C4-2B (cell line): Measurements from ENCODE around the gene CHTOP.

Experiments used
- H3K27ac ChIP-seq: fragments of 450-650 bp; 2 replicates; pipeline ENCODE4 v1.5.1; 2017
- ZFX ChIP-seq: fragments of 450-650 bp; IDR thresholded peaks from 2 replicates; pipeline ENCODE4 v1.6.1; 2017
- TF ChIP-seq, protein P1 (sequence below): fragments of 450-650 bp; conservative IDR thresholded peaks from 2 replicates; pipeline ENCODE4 v1.5.1; 2017; ENCODE audit warnings: mild to moderate bottlenecking

The CHTOP gene

DNA sequence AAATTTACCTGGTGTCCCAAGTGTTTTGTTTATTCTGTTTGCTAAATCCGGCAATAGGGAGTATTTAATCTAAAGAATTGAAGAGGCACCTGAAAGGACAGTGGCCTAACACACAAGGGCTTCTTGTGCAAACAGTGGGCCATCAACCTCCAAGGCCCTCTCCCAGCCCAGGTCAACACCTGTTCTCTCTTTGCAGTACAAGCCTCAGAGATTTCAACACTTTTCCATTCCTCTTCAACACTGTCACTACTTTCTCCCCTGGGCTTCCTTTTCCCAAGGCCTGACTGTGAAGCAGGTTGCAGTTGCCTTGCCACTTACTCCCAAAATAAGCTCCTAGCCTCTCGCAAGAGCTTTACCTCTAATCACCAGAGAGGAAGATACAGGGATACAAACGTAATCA is 21.5 kb downstream of the CHTOP start:
- TF ChIP-seq, protein P1, sequence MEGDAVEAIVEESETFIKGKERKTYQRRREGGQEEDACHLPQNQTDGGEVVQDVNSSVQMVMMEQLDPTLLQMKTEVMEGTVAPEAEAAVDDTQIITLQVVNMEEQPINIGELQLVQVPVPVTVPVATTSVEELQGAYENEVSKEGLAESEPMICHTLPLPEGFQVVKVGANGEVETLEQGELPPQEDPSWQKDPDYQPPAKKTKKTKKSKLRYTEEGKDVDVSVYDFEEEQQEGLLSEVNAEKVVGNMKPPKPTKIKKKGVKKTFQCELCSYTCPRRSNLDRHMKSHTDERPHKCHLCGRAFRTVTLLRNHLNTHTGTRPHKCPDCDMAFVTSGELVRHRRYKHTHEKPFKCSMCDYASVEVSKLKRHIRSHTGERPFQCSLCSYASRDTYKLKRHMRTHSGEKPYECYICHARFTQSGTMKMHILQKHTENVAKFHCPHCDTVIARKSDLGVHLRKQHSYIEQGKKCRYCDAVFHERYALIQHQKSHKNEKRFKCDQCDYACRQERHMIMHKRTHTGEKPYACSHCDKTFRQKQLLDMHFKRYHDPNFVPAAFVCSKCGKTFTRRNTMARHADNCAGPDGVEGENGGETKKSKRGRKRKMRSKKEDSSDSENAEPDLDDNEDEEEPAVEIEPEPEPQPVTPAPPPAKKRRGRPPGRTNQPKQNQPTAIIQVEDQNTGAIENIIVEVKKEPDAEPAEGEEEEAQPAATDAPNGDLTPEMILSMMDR = no peak
- no peak for TF ChIP-seq ZFX
- no peak overlapping the region for H3K27ac ChIP-seq

GRCh38 chr1:153658400-153659174 is 24.7 kb downstream of the CHTOP start, which contains the start of gene SNAPIN:
SNAPIN (plus strand) TSS chr1:153658703; CDS start chr1:153658744, 41 bp downstream.
- peak within 1 kb of the TSS; percentile 75 for H3K27ac ChIP-seq
- TF ChIP-seq, protein P1 = no peak
- TF ChIP-seq ZFX = peak; percentile 85; the same call in 1 of the 2 replicates

DNA sequence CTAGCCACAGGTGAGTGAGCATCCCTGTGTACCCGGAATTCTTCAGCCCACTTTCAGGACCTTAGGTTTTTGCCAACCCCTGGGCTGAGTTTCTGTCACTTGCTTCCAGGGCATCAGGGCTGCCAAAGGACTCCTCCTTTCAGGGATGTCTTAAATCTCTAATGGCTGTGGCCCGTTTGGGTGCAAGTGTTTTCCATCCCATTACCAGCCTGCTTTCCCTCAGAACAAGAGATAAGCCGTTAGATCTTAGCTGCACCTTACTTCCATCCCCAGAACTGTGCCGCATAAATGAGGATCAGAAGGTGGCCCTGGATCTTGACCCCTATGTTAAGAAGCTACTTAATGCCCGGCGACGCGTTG is 25.3 kb downstream of the CHTOP start:
- peak overlapping the region; percentile 75 for H3K27ac ChIP-seq
- TF ChIP-seq ZFX = no peak
- TF ChIP-seq, protein P1 = no peak

GRCh38 chr1:153659656-153660055 is 25.8 kb downstream of the CHTOP start:
- no peak for TF ChIP-seq ZFX
- TF ChIP-seq, protein P1 = no peak
- peak overlapping the region; percentile 75 for H3K27ac ChIP-seq

GRCh38 chr1:153661111-153661708 is 27.3 kb downstream of the CHTOP start:
- TF ChIP-seq ZFX = no peak
- TF ChIP-seq, protein P1 = no peak
- no peak overlapping the region for H3K27ac ChIP-seq

DNA sequence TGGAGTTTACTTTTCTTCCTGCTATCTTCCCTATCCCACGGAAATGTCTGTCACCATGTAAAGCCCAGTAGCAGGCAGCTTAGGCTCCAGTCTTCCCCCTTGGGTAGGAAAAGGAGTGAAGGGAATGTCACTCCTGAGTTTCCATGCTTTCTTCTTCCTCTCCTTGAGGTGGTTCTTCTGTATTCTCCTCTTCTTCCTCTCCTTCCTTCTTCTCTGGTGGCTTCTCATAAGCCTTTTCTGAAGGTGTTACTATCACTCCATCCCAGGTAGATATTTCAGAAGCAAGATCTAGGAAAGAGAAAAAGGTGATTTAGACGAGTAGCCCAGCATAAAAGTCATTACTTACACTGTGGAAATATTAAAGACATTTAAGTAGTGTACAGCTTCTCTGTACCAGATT is 28.4 kb downstream of the CHTOP start:
- TF ChIP-seq, protein P1 = no peak
- TF ChIP-seq ZFX = no peak
- no peak overlapping the region for H3K27ac ChIP-seq

DNA sequence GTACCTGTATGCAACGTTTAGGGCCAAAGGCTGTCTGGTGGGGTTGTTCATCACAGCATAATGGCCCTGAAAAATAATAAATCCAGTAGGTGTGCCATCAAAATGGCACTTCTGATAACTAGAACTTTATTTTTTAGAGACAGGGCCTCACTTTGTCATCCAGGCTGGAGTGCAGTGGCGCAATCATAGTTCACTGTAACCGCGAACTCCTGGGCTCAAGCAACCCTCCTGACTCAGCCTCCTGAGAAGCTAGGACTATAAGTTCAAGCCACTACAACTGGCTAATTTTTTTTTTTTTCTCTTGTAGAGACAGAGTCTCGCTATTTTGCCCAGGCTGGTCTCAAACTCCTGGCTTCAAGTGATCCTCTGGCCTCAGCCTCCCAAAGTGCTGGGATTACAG is 29.3 kb downstream of the CHTOP start:
- H3K27ac ChIP-seq = no peak overlapping the region
- TF ChIP-seq ZFX = no peak
- TF ChIP-seq, protein P1 = no peak
